Measurements from ENCODE around the gene KLHDC8B. TPM values are rescaled to one million over a fixed set of nuclear protein-coding genes. Genes with fewer than 3 reads are reported as not detected.
"Not testable (repeated sequence)": the region's sequence is repeated elsewhere in the genome, so short reads cannot be mapped to it uniquely, and the experiment has no call there.

KLHDC8B gene
- total RNA-seq, 1 donor from 2014 or later, result 32.6 TPM

GRCh38 chr3:49191741-49192140 is 20.3 kb downstream of the KLHDC8B start:
- no peak for DNase-seq

- no peak for DNase-seq
Observed at GRCh38 chr3:49198161-49198560, 26.8 kb downstream of the KLHDC8B start.

GRCh38 chr3:49198611-49199230 is 27.3 kb downstream of the KLHDC8B start:
- no peak for DNase-seq

DNA sequence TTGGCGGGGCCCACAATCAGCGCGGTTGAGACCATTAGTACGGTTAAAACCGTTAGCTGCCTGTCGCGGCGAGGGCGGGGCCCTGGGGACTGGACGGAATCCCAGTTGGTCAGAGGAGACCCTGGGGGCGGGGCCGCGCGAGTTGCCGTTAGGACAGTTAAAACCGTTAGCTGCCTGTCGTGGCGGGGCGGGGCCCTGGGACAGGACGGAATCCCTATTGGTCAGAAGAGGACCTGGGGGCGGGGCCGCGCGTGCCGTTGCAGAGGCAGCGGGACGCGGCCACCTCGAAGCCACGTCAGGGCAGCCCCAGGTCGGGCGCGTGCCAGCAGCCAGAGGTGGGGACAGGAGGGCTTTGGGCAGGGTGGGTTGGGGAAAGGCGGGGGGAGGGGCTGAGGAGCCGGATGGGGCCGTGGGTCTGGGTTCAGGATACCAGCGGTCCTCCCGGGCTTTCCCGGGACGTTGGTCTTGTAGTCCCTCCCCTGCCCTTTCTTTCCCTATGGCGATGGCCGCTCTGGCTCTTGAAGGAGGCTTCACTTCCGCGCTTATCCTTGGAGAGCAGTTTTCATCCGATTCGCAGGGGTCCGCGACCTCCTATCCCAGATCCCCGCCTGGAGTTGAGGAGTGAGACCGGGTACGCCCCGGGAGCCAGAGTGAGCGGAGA is 28.0 kb downstream of the KLHDC8B start:
- peak; percentile 58 for DNase-seq

DNA sequence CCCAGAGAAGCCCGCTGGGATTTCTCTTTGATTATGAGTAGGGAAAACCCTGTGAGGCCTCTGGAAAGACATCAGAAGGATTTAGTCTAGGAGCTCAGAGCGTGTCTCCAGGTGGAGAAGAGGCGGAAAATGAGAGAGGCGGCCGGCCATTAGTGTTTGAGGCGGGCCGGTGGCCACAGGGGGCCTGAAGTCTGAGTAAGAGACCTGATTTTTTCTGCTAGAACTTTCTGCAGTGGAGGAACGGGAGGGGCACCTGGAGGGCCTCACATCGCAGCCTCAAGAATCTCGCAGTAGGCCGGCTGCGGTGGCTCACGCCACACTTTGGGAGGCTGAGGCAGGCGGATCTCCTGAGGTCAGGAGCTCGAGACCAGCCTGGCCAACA is 28.5 kb downstream of the KLHDC8B start:
- DNase-seq, result no peak

DNA sequence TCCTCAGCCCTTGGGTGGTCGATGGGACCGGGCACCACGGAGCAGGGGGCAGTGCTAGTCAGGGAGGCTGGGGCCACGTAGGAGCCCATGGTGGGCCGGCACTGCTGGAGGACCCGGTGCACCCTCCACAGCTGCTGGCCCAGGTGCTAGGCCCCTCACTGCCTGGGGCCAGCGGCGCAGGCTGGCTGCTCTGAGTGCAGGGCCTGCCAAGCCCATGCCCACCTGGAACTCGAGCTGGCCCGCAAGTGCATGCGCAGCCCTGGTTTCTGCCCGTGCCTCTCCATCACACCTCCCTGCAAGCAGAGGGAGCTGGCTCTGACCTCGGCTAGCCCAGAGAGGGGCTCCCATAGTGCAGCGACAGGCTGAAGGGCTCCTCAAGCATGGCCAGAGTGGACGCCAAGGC is 42.1 kb downstream of the KLHDC8B start:
- DNase-seq, result no peak

DNA sequence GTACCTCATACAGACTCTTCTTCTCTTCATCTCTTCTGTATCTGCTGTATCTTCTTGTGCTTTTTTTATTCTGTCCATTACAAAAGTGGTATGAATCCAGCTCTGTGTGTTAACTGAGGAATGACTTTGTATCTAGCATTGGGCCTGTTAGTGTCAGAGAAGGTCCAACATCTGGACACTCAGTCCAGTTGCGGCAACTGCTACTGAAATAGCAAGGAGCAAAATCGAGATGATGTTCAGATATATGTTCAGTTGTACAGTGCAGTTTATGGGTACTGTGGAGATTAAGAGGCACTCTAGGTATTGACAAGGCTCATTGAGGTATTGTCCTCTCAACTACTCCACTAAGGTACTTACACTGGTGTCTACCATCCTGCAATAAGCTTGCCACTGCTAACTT is 42.6 kb downstream of the KLHDC8B start:
- DNase-seq, result no peak

DNA sequence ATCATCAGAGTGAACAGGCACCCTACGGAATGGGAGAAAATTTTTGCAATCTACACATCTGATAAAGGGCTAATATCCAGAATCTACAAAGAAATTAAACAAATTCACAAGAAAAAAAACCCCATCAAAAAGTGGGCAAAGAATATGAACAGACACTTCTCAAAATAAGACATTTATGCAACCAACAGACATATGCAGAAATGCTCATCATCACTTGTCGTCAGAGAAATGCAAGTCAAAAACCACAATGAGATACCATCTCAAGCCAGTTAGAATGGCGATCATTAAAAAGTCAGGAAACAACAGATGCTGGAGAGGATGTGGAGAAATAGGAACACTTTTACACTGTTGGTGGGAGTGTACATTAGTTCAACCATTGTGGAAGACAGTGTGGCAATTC is 45.3 kb downstream of the KLHDC8B start:
- not testable (repeated sequence) for DNase-seq

DNA sequence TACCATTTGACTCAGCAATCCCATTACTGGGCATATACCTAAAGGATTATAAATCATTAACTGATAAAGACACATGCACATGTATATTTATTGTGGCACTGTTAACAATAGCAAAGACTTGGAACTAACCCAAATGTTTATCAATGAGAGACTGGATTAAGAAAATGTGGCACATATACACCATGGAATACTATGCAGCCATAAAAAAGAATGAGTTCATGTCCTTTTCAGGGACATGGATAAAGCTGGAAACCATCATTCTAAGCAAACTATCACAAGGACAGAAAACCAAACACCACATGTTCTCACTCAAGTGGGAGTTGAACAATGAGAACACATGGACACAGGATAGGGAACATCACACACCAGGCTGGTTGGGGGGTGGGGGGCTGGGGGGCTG is 45.7 kb downstream of the KLHDC8B start:
- not testable (repeated sequence) for DNase-seq

DNA sequence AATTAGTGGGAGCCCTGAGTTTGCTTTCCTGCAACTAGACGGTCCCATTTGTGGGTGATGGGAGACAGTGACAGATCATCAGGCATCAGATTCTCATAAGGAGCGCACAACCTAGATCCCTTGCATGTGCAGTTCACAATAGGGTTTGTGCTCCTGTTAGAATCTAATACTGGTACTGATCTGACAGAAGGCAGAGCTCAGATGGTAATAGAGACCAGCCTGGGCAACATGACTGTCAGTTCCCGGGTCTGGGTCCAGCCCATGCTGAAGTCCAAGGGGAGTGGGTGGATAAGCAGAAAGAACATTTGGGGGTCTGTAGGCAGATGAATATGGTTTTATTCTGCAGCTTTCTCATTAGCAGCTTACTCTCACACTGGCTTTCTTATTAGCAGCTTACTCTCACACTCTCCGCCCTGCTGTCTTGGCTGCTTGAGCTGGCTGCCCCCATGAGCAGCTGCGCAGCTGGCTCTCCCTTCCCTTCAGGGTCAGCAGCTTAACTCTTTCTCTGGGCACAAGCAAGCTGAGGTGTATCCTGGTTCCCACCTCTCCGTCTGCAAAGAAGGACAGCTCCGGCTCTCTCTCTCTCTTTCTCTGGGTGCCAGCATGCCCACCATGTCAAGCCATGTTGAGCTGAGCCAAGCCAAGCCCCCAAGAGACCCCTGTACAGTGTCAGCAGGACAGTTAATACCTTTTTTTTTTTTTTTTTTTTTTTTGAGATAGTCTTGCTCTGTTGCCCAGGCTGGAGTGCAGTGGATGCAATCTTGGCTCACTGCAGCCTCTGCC is 46.5 kb downstream of the KLHDC8B start:
- no peak for DNase-seq

DNA sequence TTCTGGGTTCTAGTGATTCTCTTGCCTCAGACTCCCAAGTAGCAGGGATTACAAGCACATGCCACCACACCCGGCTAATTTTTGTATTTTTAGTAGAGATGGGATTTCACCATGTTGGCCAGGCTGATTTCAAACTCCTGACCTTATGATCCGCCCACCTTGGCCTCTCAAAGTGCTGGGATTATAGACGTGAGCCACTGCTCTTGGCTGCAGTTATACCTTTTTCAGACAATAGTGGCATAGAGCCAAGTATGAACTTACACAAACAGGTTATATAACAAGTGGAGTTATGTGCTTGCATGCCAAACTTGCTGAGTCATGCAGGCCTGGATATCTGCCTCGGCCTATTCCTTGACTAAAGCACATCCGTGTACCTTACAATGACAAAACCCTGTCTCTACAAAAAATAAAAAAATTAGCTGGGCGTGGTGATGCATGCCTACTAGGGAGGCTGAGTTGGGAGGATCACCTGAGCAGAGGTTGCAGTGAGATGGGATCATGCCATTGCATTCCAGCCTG is 47.1 kb downstream of the KLHDC8B start:
- DNase-seq, result peak; percentile 31

DNA sequence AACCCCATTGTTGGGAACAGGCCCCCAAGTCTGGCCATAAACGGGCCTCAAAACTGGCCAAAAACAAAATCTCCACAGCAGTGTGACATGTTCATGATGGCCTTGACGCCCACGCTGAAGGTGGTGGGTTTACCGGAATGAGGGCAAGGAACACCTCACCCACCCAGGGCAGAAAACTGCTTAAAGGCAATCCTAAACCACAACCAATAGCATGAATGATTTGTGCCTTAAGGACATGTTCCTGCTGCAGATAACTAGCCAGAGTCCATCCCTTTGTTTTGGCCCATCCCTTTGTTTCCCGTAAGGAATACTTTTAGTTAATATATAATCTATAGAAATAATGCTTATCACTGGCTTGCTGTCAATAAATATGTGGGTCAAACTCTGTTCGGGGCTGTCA is 47.7 kb downstream of the KLHDC8B start:
- no peak for DNase-seq

DNA sequence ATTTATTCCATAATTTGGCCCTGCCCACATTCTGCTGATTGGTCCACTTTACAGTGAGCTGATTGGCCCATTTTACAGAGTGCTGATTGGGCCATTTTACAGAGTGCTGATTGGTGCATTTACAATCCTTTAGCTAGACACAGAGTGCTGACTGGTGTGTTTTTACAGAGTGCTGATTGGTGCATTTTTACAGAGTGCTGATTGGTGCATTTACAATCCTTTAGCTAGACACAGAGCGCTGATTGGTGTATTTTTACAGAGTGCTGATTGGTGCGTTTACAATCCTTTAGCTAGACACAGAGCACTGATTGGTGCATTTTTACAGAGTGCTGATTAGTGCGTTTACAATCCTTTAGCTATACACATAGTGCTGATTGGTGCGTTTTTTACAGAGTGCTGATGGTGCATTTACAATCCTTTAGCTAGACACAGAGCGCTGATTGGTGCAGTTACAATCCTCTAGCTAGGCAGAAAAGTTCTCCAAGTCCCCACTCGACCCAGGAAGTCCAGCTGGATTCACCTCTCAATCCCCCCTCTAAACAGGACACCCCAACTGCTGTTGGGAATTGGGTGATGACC is 49.7 kb downstream of the KLHDC8B start:
- not testable (repeated sequence) for DNase-seq

DNA sequence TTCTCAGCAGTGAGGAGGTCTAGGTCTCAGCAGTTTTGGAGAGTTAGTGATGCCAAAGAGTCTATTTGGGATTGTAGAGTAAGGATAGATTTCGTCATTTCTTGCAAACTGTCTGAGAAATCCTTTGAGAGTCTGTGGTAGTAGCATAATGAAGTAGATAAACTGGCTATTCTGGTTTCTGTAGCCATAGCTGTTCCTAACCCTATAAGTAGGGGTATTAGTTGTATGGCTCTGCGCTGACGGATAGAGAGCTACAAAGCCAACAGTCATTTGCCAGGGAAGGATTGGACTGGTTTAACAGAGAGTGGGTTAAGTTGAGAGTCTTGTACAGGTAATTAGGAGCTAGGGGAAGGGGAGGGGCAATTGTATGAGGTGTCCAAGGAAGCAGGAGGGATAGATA is 50.6 kb downstream of the KLHDC8B start:
- DNase-seq, result no peak

Other genes with a start within 250 kb of the KLHDC8B start
- gene P4HTM, start 181.4 kb upstream of the KLHDC8B start, total RNA-seq, result 27.7 TPM
- gene WDR6, start 164.2 kb upstream of the KLHDC8B start, total RNA-seq, result 55.6 TPM
- gene DALRD3, start 153.0 kb upstream of the KLHDC8B start, total RNA-seq, result 18.0 TPM
- 23.4 TPM for gene NDUFAF3, start 149.5 kb upstream of the KLHDC8B start, total RNA-seq
- 261 TPM for gene IMPDH2, start 142.2 kb upstream of the KLHDC8B start, total RNA-seq
- 66.2 TPM for gene QRICH1, start 77.5 kb upstream of the KLHDC8B start, total RNA-seq
- gene QARS1, start 66.8 kb upstream of the KLHDC8B start, total RNA-seq, result 213 TPM
- 29.0 TPM for gene USP19, start 50.8 kb upstream of the KLHDC8B start, total RNA-seq
- 379 TPM for gene LAMB2, start 38.5 kb upstream of the KLHDC8B start, total RNA-seq
- 9.7 TPM for gene CCDC71, start 5.3 kb upstream of the KLHDC8B start, total RNA-seq
- gene C3orf62, start 105.6 kb downstream of the KLHDC8B start, total RNA-seq, result 2.7 TPM
- 34.0 TPM for gene USP4, start 168.5 kb downstream of the KLHDC8B start, total RNA-seq
- gene GPX1, start 186.8 kb downstream of the KLHDC8B start, total RNA-seq, result 60.5 TPM
- gene RHOA, start 240.4 kb downstream of the KLHDC8B start, total RNA-seq, result 262 TPM
- gene TCTA, start 240.8 kb downstream of the KLHDC8B start, total RNA-seq, result 6.7 TPM